Measurements from ENCODE around the gene RAB1B. TPM values are rescaled to one million over a fixed set of nuclear protein-coding genes. Genes with fewer than 3 reads are reported as not detected.
"Not testable (repeated sequence)": the region's sequence is repeated elsewhere in the genome, so short reads cannot be mapped to it uniquely, and the experiment has no call there.

RAB1B gene
- total and polyA plus RNA-seq, 4 donors = 78.6 to 203 (median 168) TPM

DNA sequence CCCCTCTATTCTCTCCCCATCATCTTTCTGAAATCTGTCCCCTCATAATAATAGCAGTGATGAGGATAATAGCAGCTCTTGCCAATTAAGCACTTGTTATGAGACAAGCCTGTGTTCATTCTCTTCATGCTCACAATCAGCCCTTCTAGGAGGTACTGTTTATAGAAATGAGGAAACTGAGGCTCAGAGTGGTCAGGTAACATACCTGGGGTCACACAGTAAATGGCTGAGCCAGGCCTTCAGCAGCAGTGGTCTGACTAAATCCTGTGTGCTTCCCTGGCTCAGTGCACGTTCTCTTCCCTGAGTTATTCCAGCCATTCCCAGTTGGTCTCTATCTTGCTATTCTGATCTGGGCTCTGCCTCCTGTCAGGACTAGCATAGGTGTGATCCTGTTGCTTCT is 5.8 kb downstream of the RAB1B start:
- Histone ChIP-seq H3K9me3 (ENCODE audit: control insufficient read depth in 4 of 4, insufficient read depth in 3 of 4, low read length in 3 of 4) (no peaks in the 10 kb centered on the region), H3K4me1 (ENCODE audit: control insufficient read depth in 5 of 5, insufficient read depth in 5 of 5, low read length in 5 of 5) (peaks cover 0 to 6% (median 2%) of the 10 kb centered on the region in 5 donors), H3K36me3 (ENCODE audit: control insufficient read depth in 4 of 4, insufficient read depth in 4 of 4, low read length in 4 of 4) (peaks cover 5 to 50% (median 36%) of the 10 kb centered on the region in 4 donors), H3K27me3 (ENCODE audit: control insufficient read depth in 3 of 3, insufficient read depth in 3 of 3, low read length in 2 of 3) (peaks cover 0 to 2% (median 0%) of the 10 kb centered on the region in 3 donors), H3K9ac (ENCODE audit: insufficient read depth in 1 of 2, low read length in 2 of 2) (no peak overlapping the region), H3K4me3 (no peak overlapping the region), H3K27ac (ENCODE audit: low read depth in 1 of 2, low read length in 1 of 2) (no peak overlapping the region)
- WGBS, 2 donors = 84 to 100% methylated on average over 1 of the region's 1 CpG
- ATAC-seq (ENCODE audit: insufficient read depth, low FRiP score) (no peak), DNase-seq (no peak)
- TF ChIP-seq CTCF (IDR thresholded peaks at IDR 0.05; ENCODE audit: control extremely low read depth, extremely low read depth) = no peak

GRCh38 chr11:66275396-66275795 is 7.0 kb downstream of the RAB1B start:
- H3K27me3 ChIP-seq (ENCODE audit: control insufficient read depth in 3 of 3, insufficient read depth in 3 of 3, low read length in 2 of 3) = peaks cover 0 to 2% (median 0%) of the 10 kb centered on the region in 3 donors
- no peak overlapping the region for H3K27ac ChIP-seq (ENCODE audit: low read depth in 1 of 2, low read length in 1 of 2)
- WGBS, 2 donors = 93 to 95% methylated on average over 8 of the region's 8 CpGs
- no peak for ATAC-seq (ENCODE audit: insufficient read depth, low FRiP score)
- H3K9me3 ChIP-seq (ENCODE audit: control insufficient read depth in 4 of 4, insufficient read depth in 3 of 4, low read length in 3 of 4) = no peaks in the 10 kb centered on the region
- H3K9ac ChIP-seq (ENCODE audit: insufficient read depth in 1 of 2, low read length in 2 of 2) = no peak overlapping the region
- peaks cover 0 to 7% (median 0%) of the 10 kb centered on the region in 5 donors for H3K4me1 ChIP-seq (ENCODE audit: control insufficient read depth in 5 of 5, insufficient read depth in 5 of 5, low read length in 5 of 5)
- H3K4me3 ChIP-seq = no peak overlapping the region
- peaks cover 5 to 50% (median 35%) of the 10 kb centered on the region in 4 donors for H3K36me3 ChIP-seq (ENCODE audit: control insufficient read depth in 4 of 4, insufficient read depth in 4 of 4, low read length in 4 of 4)
- no peak for TF ChIP-seq CTCF (IDR thresholded peaks at IDR 0.05; ENCODE audit: control extremely low read depth, extremely low read depth)
- DNase-seq = no peak

- Histone ChIP-seq H3K9ac (ENCODE audit: insufficient read depth in 1 of 2, low read length in 2 of 2) (no peak overlapping the region), H3K27ac (ENCODE audit: low read depth in 1 of 2, low read length in 1 of 2) (no peak overlapping the region), H3K9me3 (ENCODE audit: control insufficient read depth in 4 of 4, insufficient read depth in 3 of 4, low read length in 3 of 4) (no peaks in the 10 kb centered on the region), H3K4me3 (no peak overlapping the region), H3K27me3 (ENCODE audit: control insufficient read depth in 3 of 3, insufficient read depth in 3 of 3, low read length in 2 of 3) (peaks cover 0 to 2% (median 0%) of the 10 kb centered on the region in 3 donors), H3K4me1 (ENCODE audit: control insufficient read depth in 5 of 5, insufficient read depth in 5 of 5, low read length in 5 of 5) (peaks cover 0 to 8% (median 0%) of the 10 kb centered on the region in 5 donors), H3K36me3 (ENCODE audit: control insufficient read depth in 4 of 4, insufficient read depth in 4 of 4, low read length in 4 of 4) (peaks cover 5 to 50% (median 33%) of the 10 kb centered on the region in 4 donors)
- 91 to 94% methylated on average over 14 of the region's 14 CpGs for WGBS, 2 donors
- no peak for DNase-seq
- ATAC-seq (ENCODE audit: insufficient read depth, low FRiP score) = no peak
- TF ChIP-seq CTCF (IDR thresholded peaks at IDR 0.05; ENCODE audit: control extremely low read depth, extremely low read depth) = no peak
Observed at GRCh38 chr11:66275984-66276612, 7.7 kb downstream of the RAB1B start.

DNA sequence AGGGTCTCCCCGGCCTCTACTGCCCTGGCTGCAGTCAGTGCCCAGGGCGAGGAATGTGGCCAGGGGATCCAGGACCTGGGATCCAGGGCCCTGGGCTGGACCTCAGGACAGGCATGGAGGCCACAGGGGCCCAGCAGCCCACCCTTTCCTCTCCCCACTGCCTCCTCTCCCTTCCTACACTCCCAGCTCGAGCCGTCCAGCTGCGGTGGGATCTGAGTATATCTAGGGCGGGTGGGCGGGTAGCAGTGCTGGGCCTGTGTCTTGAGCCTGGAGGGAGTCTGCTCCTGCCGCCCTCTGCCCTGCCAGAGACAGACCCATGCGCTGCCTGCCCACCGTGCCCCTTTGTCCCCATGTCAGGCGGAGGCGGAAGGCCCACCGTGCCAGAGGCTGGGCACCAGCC is 8.2 kb downstream of the RAB1B start:
- H3K4me1 ChIP-seq (ENCODE audit: control insufficient read depth in 5 of 5, insufficient read depth in 5 of 5, low read length in 5 of 5); H3K9me3 ChIP-seq (ENCODE audit: control insufficient read depth in 4 of 4, insufficient read depth in 3 of 4, low read length in 3 of 4); H3K27ac ChIP-seq (ENCODE audit: low read depth in 1 of 2, low read length in 1 of 2); H3K27me3 ChIP-seq (ENCODE audit: control insufficient read depth in 3 of 3, insufficient read depth in 3 of 3, low read length in 2 of 3); H3K4me3 ChIP-seq; DNase-seq; H3K9ac ChIP-seq (ENCODE audit: insufficient read depth in 1 of 2, low read length in 2 of 2); ATAC-seq (ENCODE audit: insufficient read depth, low FRiP score): not testable (repeated sequence)
- WGBS, 2 donors = 83 to 86% methylated on average over 12 to 13 of the region's 13 CpGs
- peaks cover 5 to 49% (median 32%) of the 10 kb centered on the region in 4 donors for H3K36me3 ChIP-seq (ENCODE audit: control insufficient read depth in 4 of 4, insufficient read depth in 4 of 4, low read length in 4 of 4)

DNA sequence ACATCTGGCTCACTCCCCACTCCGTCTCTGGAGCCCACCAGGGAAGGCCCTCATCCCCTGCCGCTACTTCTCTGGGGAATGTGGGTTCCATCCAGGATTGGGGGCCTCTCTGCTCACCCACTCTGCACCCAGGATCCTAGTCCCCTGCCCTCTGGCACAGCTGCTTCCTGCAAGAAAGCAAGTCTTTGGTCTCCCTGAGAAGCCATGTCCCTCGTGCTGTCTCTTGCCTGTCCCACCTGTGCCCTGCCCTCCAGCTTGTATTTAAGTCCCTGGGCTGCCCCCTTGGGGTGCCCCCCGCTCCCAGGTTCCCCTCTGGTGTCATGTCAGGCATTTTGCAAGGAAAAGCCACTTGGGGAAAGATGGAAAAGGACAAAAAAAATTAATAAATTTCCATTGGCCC is 8.6 kb downstream of the RAB1B start:
- 35 to 63% methylated on average over 3 to 4 of the region's 4 CpGs for WGBS, 2 donors
- H3K36me3 ChIP-seq (ENCODE audit: control insufficient read depth in 4 of 4, insufficient read depth in 4 of 4, low read length in 4 of 4) = peaks cover 5 to 45% (median 28%) of the 10 kb centered on the region in 4 donors
- H3K27me3 ChIP-seq (ENCODE audit: control insufficient read depth in 3 of 3, insufficient read depth in 3 of 3, low read length in 2 of 3) = not testable (repeated sequence)

More for the DNA sequence above, 8.6 kb downstream of the RAB1B start:
- not testable (repeated sequence) for ATAC-seq (ENCODE audit: insufficient read depth, low FRiP score); H3K9ac ChIP-seq (ENCODE audit: insufficient read depth in 1 of 2, low read length in 2 of 2); H3K4me3 ChIP-seq; H3K27ac ChIP-seq (ENCODE audit: low read depth in 1 of 2, low read length in 1 of 2); H3K9me3 ChIP-seq (ENCODE audit: control insufficient read depth in 4 of 4, insufficient read depth in 3 of 4, low read length in 3 of 4); DNase-seq; H3K4me1 ChIP-seq (ENCODE audit: control insufficient read depth in 5 of 5, insufficient read depth in 5 of 5, low read length in 5 of 5)
